ENCODE results near the gene HMGN1. TPM values are rescaled to one million over a fixed set of nuclear protein-coding genes. Genes with fewer than 3 reads are reported as not detected.

HMGN1 gene
- total RNA-seq, 1 experiment from 2014 or later = 516 TPM

- Histone ChIP-seq H3K9ac (ENCODE audit: extremely low read depth, insufficient read length, low read length) (no peak overlapping the region), H3K27ac (ENCODE audit: insufficient read length, low read depth, low read length) (no peak overlapping the region), H2BK15ac (ENCODE audit: low read depth, low read length) (no peak overlapping the region), H3K4me1 (ENCODE audit: insufficient read depth, low read length) (no peaks in the 10 kb centered on the region), H2BK20ac (ENCODE audit: low read depth, low read length, poor library complexity, severe bottlenecking) (no peak overlapping the region), H4K20me1 (ENCODE audit: control insufficient read depth, insufficient read depth, insufficient read length) (peaks cover 2% of the 10 kb centered on the region), H3K79me1 (ENCODE audit: insufficient read depth, low read depth, low read length, poor library complexity, severe bottlenecking) (no peaks in the 10 kb centered on the region), H2BK12ac (ENCODE audit: insufficient read length, low read depth, low read length) (no peak overlapping the region), H2AK5ac (ENCODE audit: insufficient read length, low read length) (no peak overlapping the region), H2BK5ac (ENCODE audit: insufficient read length, low read length) (no peak overlapping the region), H3K23me2 (ENCODE audit: insufficient read length, low read depth, low read length, poor library complexity, severe bottlenecking) (no peaks in the 10 kb centered on the region), H4K8ac (replicated peaks; ENCODE audit: insufficient read length, low read depth, low read length) (no peak overlapping the region), H3K4me2 (ENCODE audit: insufficient read depth, insufficient read length, low read length) (no peak overlapping the region), H3K56ac (ENCODE audit: insufficient read length, low read depth, low read length) (no peak overlapping the region), H3K79me2 (ENCODE audit: insufficient read depth, low read length) (no peaks in the 10 kb centered on the region), H3T11ph (ENCODE audit: low read length) (no peak overlapping the region), H3K4ac (ENCODE audit: low read depth, low read length) (no peak overlapping the region), H3K27me3 (ENCODE audit: insufficient read depth, low read length) (no peaks in the 10 kb centered on the region), H4K91ac (ENCODE audit: insufficient read length, low read depth, low read length) (no peak overlapping the region), H2BK120ac (ENCODE audit: low read depth, low read length, poor library complexity, severe bottlenecking) (no peak overlapping the region), H2AFZ (ENCODE audit: low read length) (no peak overlapping the region), H4K5ac (ENCODE audit: insufficient read length, low read depth, low read length) (no peak overlapping the region), H3K9me3 (ENCODE audit: control insufficient read depth, low read depth, low read length) (no peaks in the 10 kb centered on the region), H3K18ac (ENCODE audit: insufficient read length, low read depth, low read length) (no peak overlapping the region), H3K14ac (ENCODE audit: insufficient read depth, low read length) (no peak overlapping the region), H3K23ac (ENCODE audit: insufficient read length, low read depth, low read length) (no peak overlapping the region)
- H3K27ac Mint-ChIP-seq = no peak overlapping the region
- WGBS (ENCODE audit: extremely low coverage, insufficient read length, low lambda C conversion rate) = no CpG with 5 or more reads among the region's 7 CpGs
- peaks cover under 1% of the 10 kb centered on the region; the same call in 1 of the 2 replicates for H3K27me3 Mint-ChIP-seq (ENCODE audit: low read depth)
- H3K9me3 Mint-ChIP-seq = peaks cover 3 to 4% of the 10 kb centered on the region in 2 experiments; a peak in 1 of 5 replicates
- no peak overlapping the region for H3K4me3 Mint-ChIP-seq
- DNase-seq = no peak
- TF ChIP-seq, protein P1, sequence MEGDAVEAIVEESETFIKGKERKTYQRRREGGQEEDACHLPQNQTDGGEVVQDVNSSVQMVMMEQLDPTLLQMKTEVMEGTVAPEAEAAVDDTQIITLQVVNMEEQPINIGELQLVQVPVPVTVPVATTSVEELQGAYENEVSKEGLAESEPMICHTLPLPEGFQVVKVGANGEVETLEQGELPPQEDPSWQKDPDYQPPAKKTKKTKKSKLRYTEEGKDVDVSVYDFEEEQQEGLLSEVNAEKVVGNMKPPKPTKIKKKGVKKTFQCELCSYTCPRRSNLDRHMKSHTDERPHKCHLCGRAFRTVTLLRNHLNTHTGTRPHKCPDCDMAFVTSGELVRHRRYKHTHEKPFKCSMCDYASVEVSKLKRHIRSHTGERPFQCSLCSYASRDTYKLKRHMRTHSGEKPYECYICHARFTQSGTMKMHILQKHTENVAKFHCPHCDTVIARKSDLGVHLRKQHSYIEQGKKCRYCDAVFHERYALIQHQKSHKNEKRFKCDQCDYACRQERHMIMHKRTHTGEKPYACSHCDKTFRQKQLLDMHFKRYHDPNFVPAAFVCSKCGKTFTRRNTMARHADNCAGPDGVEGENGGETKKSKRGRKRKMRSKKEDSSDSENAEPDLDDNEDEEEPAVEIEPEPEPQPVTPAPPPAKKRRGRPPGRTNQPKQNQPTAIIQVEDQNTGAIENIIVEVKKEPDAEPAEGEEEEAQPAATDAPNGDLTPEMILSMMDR (conservative IDR thresholded peaks at IDR 0.05) = no peak
- no peaks in the 10 kb centered on the region for H3K36me3 Mint-ChIP-seq (ENCODE audit: insufficient read depth in 1 of 3, low read depth in 3 of 3)
- H3K4me1 Mint-ChIP-seq = peaks cover 16 to 21% of the 10 kb centered on the region in 2 experiments
Measured at GRCh38 chr21:39327727-39328126, 21.2 kb downstream of the HMGN1 start.

Measured in H9 (cell line).